HepG2 (cell line): ENCODE results near the gene PTRH2. TPM values are rescaled to one million over a fixed set of nuclear protein-coding genes. Genes with fewer than 3 reads are reported as not detected.

Source experiments
- ATAC-seq: fragments of 200-7000 bp; cut with Tn5 transposase; 3 replicates; pipeline ENCODE4 v1.9.1; 2020; ENCODE audit warnings: mild to moderate bottlenecking, moderate library complexity
- BruUV-seq: library from RNA; stranded (reverse); fragments of 400-500 nt; replicated peaks from 2 replicates; lab custom pipeline; 2021; lab: Mats Ljungman, UMichigan
- CTCF ChIA-PET: fragments of 300-600 bp; formaldehyde crosslinking; extraction: SDS; loops from one replicate; lab custom pipeline; 2021; ENCODE audit warnings: low total read pairs, inconsistent platforms, low intra/inter-chr PET ratio; lab: Yijun Ruan, JAX
- POLR2A ChIA-PET: fragments of 350-600 bp; sonication (Branson Sonifier 250); formaldehyde crosslinking; loops from one replicate; lab custom pipeline; 2020; ENCODE audit warnings: antibody characterized with exemption, inconsistent platforms; lab: Yijun Ruan, JAX
- DNase-seq: peaks from one replicate; pipeline ENCODE4 v3.0.0-alpha.2; 2015; ENCODE audit warnings: low spot score
- FAIRE-seq: peaks from 3 replicates; lab custom pipeline; 2011; peaks lifted over from hg19 to GRCh38; lab: Jason Lieb, UNC
- H2AFZ ChIP-seq: one replicate; pipeline ENCODE4 v1.6.1; 2011; ENCODE audit warnings: low read length, inconsistent platforms
- H3K27ac ChIP-seq: fragments of 300-600 bp; 3 replicates; pipeline ENCODE4 v1.8.0; 2011; ENCODE audit warnings: mixed run types, mild to moderate bottlenecking, mixed read lengths, low read length, inconsistent platforms; ENCODE audit not compliant: insufficient read depth; ENCODE audit errors: extremely low read length
- H3K27me3 ChIP-seq, 2 experiments: fragments of 200-600 bp in 1 of 2; 2 replicates in 1 of 2; 3 replicates in 1 of 2; pipeline versions ENCODE4 v1.6.0 to v1.8.0; 2011; ENCODE audit warnings: low read length in 2 of 2, mild to moderate bottlenecking in 2 of 2, moderate library complexity in 2 of 2, inconsistent platforms in 1 of 2; ENCODE audit not compliant: insufficient read depth in 2 of 2, control insufficient read depth in 1 of 2
- H3K36me3 ChIP-seq, 2 experiments: fragments of 200-600 bp in 1 of 2; replicated peaks in 1 of 2; 2 replicates in 1 of 2; 3 replicates in 1 of 2; pipeline versions ENCODE4 v1.5.1 to v1.8.0; 2011; ENCODE audit warnings: low read length in 2 of 2, inconsistent platforms in 1 of 2; ENCODE audit not compliant: insufficient read depth in 2 of 2, control insufficient read depth in 1 of 2
- H3K4me1 ChIP-seq: 2 replicates; pipeline ENCODE4 v1.5.1; 2012; ENCODE audit warnings: low read length, inconsistent platforms; ENCODE audit not compliant: insufficient read depth
- H3K4me2 ChIP-seq: 2 replicates; pipeline ENCODE4 v1.6.0; 2011; ENCODE audit warnings: low read depth, low read length, inconsistent platforms
- H3K4me3 ChIP-seq, 3 experiments: fragments of 200-600 bp in 1 of 3; sonication (generic), shearing (Covaris generic) in 1 of 3; replicated peaks in 1 of 3; 2 replicates each; pipeline ENCODE4 v1.5.1; 2011 to 2016; ENCODE audit warnings: low read length in 3 of 3, inconsistent platforms in 2 of 3, low read depth in 2 of 3, mild to moderate bottlenecking in 2 of 3, control low read depth in 1 of 3, mixed read lengths in 1 of 3; ENCODE audit not compliant: insufficient read depth in 1 of 3
- H3K79me2 ChIP-seq: one replicate; pipeline ENCODE4 v1.6.1; 2011; ENCODE audit warnings: low read length, inconsistent platforms; ENCODE audit not compliant: insufficient read depth
- H3K9ac ChIP-seq: 2 replicates; pipeline ENCODE4 v1.6.0; 2011; ENCODE audit warnings: mild to moderate bottlenecking, low read depth, low read length, inconsistent platforms; ENCODE audit not compliant: insufficient read depth
- H3K9me3 ChIP-seq: 2 replicates; pipeline ENCODE4 v1.5.1; 2012; ENCODE audit warnings: mild to moderate bottlenecking, low read length
- H4K20me1 ChIP-seq: 2 replicates; pipeline ENCODE4 v1.6.0; 2011; ENCODE audit warnings: inconsistent platforms, mild to moderate bottlenecking, low read length, moderate library complexity; ENCODE audit not compliant: insufficient read depth
- HNF4A ChIP-seq: sonication (generic); formaldehyde crosslinking; IDR thresholded peaks from 2 replicates; pipeline ENCODE4 v1.4.0; 2020; ENCODE audit warnings: missing genetic modification reagents
- MYNN ChIP-seq: sonication (generic); formaldehyde crosslinking; IDR thresholded peaks from 2 replicates; pipeline ENCODE4 v1.4.0; 2020; ENCODE audit warnings: mild to moderate bottlenecking, low read depth, missing genetic modification reagents
- NCOA5 ChIP-seq: sonication (generic); formaldehyde crosslinking; IDR thresholded peaks from 2 replicates; pipeline ENCODE4 v1.4.0; 2020; ENCODE audit warnings: missing genetic modification reagents
- SP1 ChIP-seq, 2 experiments: fragments of 450-650 bp in 1 of 2; sonication (generic) in 1 of 2; formaldehyde crosslinking in 1 of 2; IDR thresholded peaks; 2 replicates each; pipeline versions ENCODE4 v1.4.0 to v1.6.1; 2016 to 2020; ENCODE audit warnings: missing genetic modification reagents in 1 of 2
- THRA ChIP-seq: sonication (generic); formaldehyde crosslinking; IDR thresholded peaks from 2 replicates; pipeline ENCODE4 v1.4.0; 2020; ENCODE audit warnings: missing genetic modification reagents, borderline replicate concordance
- TMF1 ChIP-seq: sonication (generic); formaldehyde crosslinking; IDR thresholded peaks from 2 replicates; pipeline ENCODE4 v1.8.1; 2022; ENCODE audit warnings: low read depth, missing genetic modification reagents
- ZBTB46 ChIP-seq: sonication (generic); formaldehyde crosslinking; IDR thresholded peaks from 2 replicates; pipeline ENCODE4 v1.4.0; 2020; ENCODE audit warnings: mild to moderate bottlenecking, missing genetic modification reagents, borderline replicate concordance
- ZNF101 ChIP-seq: sonication (generic); formaldehyde crosslinking; IDR thresholded peaks from 2 replicates; pipeline ENCODE4 v1.4.0; 2020; ENCODE audit warnings: mild to moderate bottlenecking, low read depth, missing genetic modification reagents, borderline replicate concordance
- ZNF557 ChIP-seq: sonication (generic); formaldehyde crosslinking; IDR thresholded peaks from 2 replicates; pipeline ENCODE4 v1.4.0; 2020; ENCODE audit warnings: missing genetic modification reagents
- WGBS: methylation state at CpG from one replicate; pipeline ENCODE4 v1.1.6; 2017; ENCODE audit warnings: low lambda C conversion rate; 5-methylcytosine and 5-hydroxymethylcytosine counted together
- in situ Hi-C: cut with HindIII; loops from 2 replicates; pipeline ENCODE4 v1.10.0; 2017; ENCODE audit warnings: low pct_unique_long_range_greater_than_20kb; ENCODE audit not compliant: extremely low pct_ligation_motif_present
- intact Hi-C: fragments of 100-400 bp; cut with micrococcal nuclease; formaldehyde crosslinking; loops from one replicate; pipeline ENCODE4 v1.10.0; 2022; ENCODE audit not compliant: unreplicated experiment
- polyA plus RNA-seq, 8 experiments: library from polyadenylated mRNA; depleted of rRNA in 3 of 8; stranded (reverse) in 7 of 8; unstranded in 1 of 8; fragments of >200 nt; fragmentation: Illumina TruSeq in 4 of 8; extraction: Trizol in 4 of 8; gene quantifications; 2 replicates each; pipeline versions ENCODE4 v1.2.1 to v1.2.3, GENCODE V29; 2011 to 2016; ENCODE audit warnings: low read depth in 4 of 8, missing spikeins in 1 of 8, mixed read lengths in 1 of 8; ENCODE audit not compliant: insufficient read depth in 1 of 8
- total RNA-seq, 5 experiments: library from RNA; depleted of rRNA; stranded (reverse); fragments of >200 nt; fragmentation: Illumina TruSeq; extraction: Trizol; gene quantifications; 2 replicates each; pipeline ENCODE4 v1.2.3, GENCODE V29; 2016; ENCODE audit warnings: low read depth in 1 of 5
- TF ChIP-seq, protein P1 (sequence below): sonication (generic); formaldehyde crosslinking; IDR thresholded peaks from 2 replicates; pipeline ENCODE4 v1.8.0; 2022; ENCODE audit warnings: missing genetic modification reagents, low read depth, mild to moderate bottlenecking, borderline replicate concordance
- TF ChIP-seq, protein P2 (sequence below): sonication (generic); formaldehyde crosslinking; IDR thresholded peaks from 2 replicates; pipeline ENCODE4 v1.4.0; 2020; ENCODE audit warnings: mild to moderate bottlenecking, missing genetic modification reagents

The PTRH2 gene
- total and polyA plus RNA-seq, 2 of the 13 experiments (the other 11 are each of a cell fraction or from before 2014, with no cell fraction given), result 67.7 to 83.3 TPM

DNA sequence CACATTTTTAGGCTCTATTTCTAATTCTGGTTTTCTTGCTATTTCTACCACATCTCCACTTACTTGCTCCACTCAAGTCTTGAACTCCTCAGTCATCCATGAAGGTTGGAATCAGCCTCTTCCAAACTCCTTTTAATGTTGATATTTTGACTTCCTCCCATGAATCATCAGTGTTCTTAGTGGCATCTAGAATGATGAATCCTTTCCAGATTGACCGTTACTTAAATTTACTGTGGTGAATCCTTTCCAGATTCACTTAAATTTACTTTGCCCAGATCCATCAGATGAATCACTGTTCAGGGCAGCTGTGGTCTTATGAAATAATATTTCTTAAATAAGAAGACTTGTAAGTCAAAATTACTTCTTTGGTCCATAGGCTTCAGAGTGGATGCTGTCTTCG lies 55.1 kb downstream of the PTRH2 start:
- POLR2A ChIA-PET, result no interaction called here
- CTCF ChIA-PET, result no interaction called here
- 99% methylated on average over 2 of the region's 2 CpGs for WGBS
- Histone ChIP-seq H3K27me3 (no peaks in the 10 kb centered on the region), H4K20me1 (no peaks in the 10 kb centered on the region), H2AFZ (no peak overlapping the region), H3K27ac (no peak overlapping the region), H3K4me1 (no peaks in the 10 kb centered on the region), H3K79me2 (peaks cover 14% of the 10 kb centered on the region), H3K36me3 (peaks cover 37 to 95% of the 10 kb centered on the region in 2 experiments), H3K4me2 (no peak overlapping the region), H3K4me3 (no peak overlapping the region), H3K9ac (no peak overlapping the region), H3K9me3 (no peaks in the 10 kb centered on the region)
- BruUV-seq, result no TSS peak
- FAIRE-seq (no peak), ATAC-seq (no peak), DNase-seq (no peak)
- in situ Hi-C loops, result no loop called here
- intact Hi-C loops, result no loop called here
- TF ChIP-seq, protein P1, sequence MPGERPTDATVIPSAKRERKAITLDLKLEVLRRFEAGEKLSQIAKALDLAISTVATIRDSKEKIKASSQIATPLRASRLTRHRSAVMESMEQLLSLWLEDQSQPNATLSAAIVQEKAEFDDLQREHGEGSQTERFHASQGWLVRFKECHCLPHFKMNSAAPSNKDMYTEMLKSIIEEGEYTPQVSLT (CRISPR knock-in tag), result no peak
- no peak for TF ChIP-seq TMF1 (CRISPR knock-in tag)
- TF ChIP-seq HNF4A (CRISPR knock-in tag), result no peak
- no peak for TF ChIP-seq THRA (CRISPR knock-in tag)
- TF ChIP-seq SP1 (IDR thresholded peaks at IDR 0.05), result no peak
- no peak for TF ChIP-seq SP1 (CRISPR knock-in tag; IDR thresholded peaks at IDR 0.05)
- TF ChIP-seq ZNF557 (CRISPR knock-in tag), result no peak
- no peak for TF ChIP-seq NCOA5 (CRISPR knock-in tag)
- TF ChIP-seq MYNN (CRISPR knock-in tag), result no peak
- TF ChIP-seq ZNF101, result no peak
- no peak for TF ChIP-seq ZBTB46 (CRISPR knock-in tag)
- TF ChIP-seq, protein P2, sequence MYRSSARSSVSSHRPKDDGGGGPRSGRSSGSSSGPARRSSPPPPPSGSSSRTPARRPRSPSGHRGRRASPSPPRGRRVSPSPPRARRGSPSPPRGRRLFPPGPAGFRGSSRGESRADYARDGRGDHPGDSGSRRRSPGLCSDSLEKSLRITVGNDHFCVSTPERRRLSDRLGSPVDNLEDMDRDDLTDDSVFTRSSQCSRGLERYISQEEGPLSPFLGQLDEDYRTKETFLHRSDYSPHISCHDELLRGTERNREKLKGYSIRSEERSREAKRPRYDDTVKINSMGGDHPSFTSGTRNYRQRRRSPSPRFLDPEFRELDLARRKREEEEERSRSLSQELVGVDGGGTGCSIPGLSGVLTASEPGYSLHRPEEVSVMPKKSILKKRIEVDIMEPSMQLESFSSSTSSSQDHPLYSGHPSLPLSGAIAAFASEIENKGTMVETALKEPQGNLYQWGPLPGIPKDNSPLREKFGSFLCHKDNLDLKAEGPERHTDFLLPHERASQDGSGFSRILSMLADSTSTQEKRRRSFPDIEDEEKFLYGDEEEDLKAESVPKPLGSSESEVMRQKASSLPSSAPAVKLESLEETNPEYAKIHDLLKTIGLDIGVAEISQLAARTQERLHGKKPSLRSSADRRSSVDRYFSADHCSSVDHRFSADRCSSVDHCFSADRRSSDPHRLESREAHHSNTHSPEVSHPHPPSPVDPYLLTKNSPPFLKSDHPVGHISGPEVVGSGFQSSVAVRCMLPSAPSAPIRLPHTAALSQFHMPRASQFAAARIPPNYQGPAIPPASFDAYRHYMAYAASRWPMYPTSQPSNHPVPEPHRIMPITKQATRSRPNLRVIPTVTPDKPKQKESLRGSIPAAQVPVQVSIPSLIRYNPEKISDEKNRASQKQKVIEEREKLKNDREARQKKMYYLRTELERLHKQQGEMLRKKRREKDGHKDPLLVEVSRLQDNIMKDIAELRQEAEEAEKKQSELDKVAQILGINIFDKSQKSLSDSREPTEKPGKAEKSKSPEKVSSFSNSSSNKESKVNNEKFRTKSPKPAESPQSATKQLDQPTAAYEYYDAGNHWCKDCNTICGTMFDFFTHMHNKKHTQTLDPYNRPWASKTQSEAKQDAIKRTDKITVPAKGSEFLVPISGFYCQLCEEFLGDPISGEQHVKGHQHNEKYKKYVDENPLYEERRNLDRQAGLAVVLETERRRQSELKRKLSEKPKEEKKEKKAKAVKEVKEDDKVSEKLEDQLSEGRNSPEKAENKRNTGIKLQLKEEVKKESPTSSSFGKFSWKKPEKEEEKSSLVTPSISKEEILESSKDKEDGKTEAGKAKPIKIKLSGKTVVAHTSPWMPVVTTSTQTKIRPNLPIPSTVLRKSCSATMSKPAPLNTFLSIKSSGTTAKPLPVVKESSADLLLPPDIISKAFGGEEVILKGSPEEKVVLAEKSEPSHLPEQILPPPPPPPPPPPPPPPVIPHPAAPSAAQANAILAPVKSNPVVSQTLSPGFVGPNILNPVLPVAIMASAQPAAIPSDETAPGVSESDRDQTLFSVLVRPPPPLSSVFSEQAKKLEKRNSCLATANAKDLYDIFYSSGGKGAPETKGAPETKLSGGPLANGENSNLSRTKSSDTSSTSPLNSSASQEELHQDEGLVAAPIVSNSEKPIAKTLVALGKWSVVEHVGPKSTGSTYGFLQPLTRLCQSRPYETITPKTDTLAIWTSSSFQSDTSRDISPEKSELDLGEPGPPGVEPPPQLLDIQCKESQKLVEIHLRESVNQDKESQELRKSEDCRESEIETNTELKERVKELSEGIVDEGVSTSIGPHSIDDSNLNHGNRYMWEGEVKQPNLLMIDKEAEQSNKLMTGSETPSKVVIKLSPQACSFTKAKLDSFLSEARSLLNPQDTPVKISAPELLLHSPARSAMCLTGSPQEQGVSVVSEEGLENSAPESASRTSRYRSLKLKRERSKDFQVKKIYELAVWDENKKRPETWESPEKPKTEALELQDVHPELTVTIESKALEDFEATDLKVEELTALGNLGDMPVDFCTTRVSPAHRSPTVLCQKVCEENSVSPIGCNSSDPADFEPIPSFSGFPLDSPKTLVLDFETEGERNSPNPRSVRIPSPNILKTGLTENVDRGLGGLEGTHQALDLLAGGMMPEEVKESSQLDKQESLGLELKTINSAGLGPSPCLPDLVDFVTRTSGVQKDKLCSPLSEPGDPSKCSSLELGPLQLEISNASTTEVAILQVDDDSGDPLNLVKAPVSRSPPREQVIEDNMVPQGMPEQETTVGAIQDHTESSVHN (CRISPR knock-in tag), result no peak
